Suprapubic skin (tissue), 4 donors: ENCODE measurements around the gene BCAS1. TPM values are rescaled to one million over a fixed set of nuclear protein-coding genes. Genes with fewer than 3 reads are reported as not detected.
A peak's percentile ranks its signal among the peaks of the same experiment; 100 is the strongest.

Source experiments
- DNase-seq, 2 donors: peaks; one replicate each; pipeline ENCODE4 v3.0.0-alpha.2; 2019; ENCODE audit warnings: low spot score in 2 of 2
- H3K27ac ChIP-seq: fragments of 200-600 bp; sonication (generic); one replicate; pipeline ENCODE4 v1.5.1; 2019
- H3K27me3 ChIP-seq: fragments of 200-600 bp; sonication (generic); one replicate; pipeline ENCODE4 v1.5.1; 2019
- H3K36me3 ChIP-seq: fragments of 200-600 bp; sonication (generic); one replicate; pipeline ENCODE4 v1.5.1; 2019
- H3K4me1 ChIP-seq: fragments of 200-600 bp; sonication (generic); one replicate; pipeline ENCODE4 v1.5.1; 2019
- H3K4me3 ChIP-seq: fragments of 200-600 bp; sonication (generic); one replicate; pipeline ENCODE4 v1.5.1; 2019; ENCODE audit warnings: mild to moderate bottlenecking
- H3K9me3 ChIP-seq: fragments of 200-600 bp; sonication (generic); one replicate; pipeline ENCODE4 v1.5.1; 2019
- CTCF ChIP-seq, 2 donors: fragments of 200-600 bp in 1 of 2; fragments of 450-650 bp in 1 of 2; sonication (generic) in 1 of 2; IDR thresholded peaks; one replicate each; pipeline ENCODE4 v1.5.1; 2016 to 2019; ENCODE audit warnings: antibody characterized with exemption in 2 of 2, mild to moderate bottlenecking in 1 of 2, moderate library complexity in 1 of 2
- EP300 ChIP-seq: sonication (generic); formaldehyde crosslinking; IDR thresholded peaks from one replicate; pipeline ENCODE4 v1.6.1; 2017; ENCODE audit warnings: antibody characterized with exemption
- POLR2A ChIP-seq, 2 donors: fragments of 450-650 bp; IDR thresholded peaks; one replicate each; pipeline ENCODE4 v1.6.1; 2017; ENCODE audit warnings: antibody characterized with exemption in 2 of 2, mild to moderate bottlenecking in 2 of 2, moderate library complexity in 2 of 2
- POLR2AphosphoS5 ChIP-seq, 3 donors: sonication (generic); formaldehyde crosslinking; IDR thresholded peaks; one replicate each; pipeline ENCODE4 v1.6.1; 2017; ENCODE audit warnings: antibody characterized with exemption in 3 of 3
- WGBS: methylation state at CpG from one replicate; pipeline ENCODE4 v1.1.5; 2018; 5-methylcytosine and 5-hydroxymethylcytosine counted together
- total RNA-seq, 4 donors: library from RNA; depleted of rRNA; stranded (reverse); fragments of >200 nt; gene quantifications; one replicate each; pipeline ENCODE4 v1.1.0, GENCODE V29; 2016

The BCAS1 gene
- total RNA-seq, 4 donors from 2014 or later: 1.7 to 3.4 (median 2.1) TPM

- Histone ChIP-seq H3K36me3 (no peaks in the 10 kb centered on the region), H3K27ac (no peak overlapping the region), H3K9me3 (no peaks in the 10 kb centered on the region), H3K4me3 (no peak overlapping the region), H3K4me1 (peaks cover 18% of the 10 kb centered on the region), H3K27me3 (no peaks in the 10 kb centered on the region)
- no peak for TF ChIP-seq POLR2AphosphoS5 (IDR thresholded peaks at IDR 0.05)
- TF ChIP-seq POLR2A (IDR thresholded peaks at IDR 0.05): no peak
- no peak for TF ChIP-seq EP300
- TF ChIP-seq CTCF (IDR thresholded peaks at IDR 0.05): no peak
- WGBS: 76% methylated on average over 9 of the region's 11 CpGs
- DNase-seq: no peak
Measured at GRCh38 chr20:54063992-54064676, 6.3 kb downstream of the BCAS1 start.

DNA sequence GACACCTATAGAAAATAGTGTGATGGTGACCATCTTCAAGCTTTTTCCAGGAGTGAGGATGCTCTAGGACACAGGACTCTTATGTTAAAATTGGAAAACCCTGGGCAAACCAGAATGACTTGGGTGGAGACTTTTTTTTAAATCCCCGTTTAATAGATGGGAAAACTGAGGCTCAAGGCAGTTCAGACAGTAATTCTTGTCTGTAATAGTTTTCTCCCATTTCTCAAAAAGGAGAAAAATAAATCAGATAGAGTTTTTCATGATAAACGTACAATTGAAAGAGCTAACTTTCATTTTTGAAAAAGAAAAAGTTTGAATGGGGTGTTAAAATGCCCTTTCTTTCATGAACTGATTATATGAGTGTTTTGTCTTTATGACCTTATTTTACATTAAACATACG is 6.8 kb downstream of the BCAS1 start:
- H3K4me3 ChIP-seq: no peak overlapping the region
- H3K9me3 ChIP-seq: no peaks in the 10 kb centered on the region
- WGBS: 80% methylated on average over 3 of the region's 3 CpGs
- H3K4me1 ChIP-seq: peaks cover 18% of the 10 kb centered on the region
- no peaks in the 10 kb centered on the region for H3K27me3 ChIP-seq
- DNase-seq: no peak
- no peak for TF ChIP-seq POLR2A (IDR thresholded peaks at IDR 0.05)
- no peak for TF ChIP-seq EP300
- no peak for TF ChIP-seq POLR2AphosphoS5 (IDR thresholded peaks at IDR 0.05)
- no peak for TF ChIP-seq CTCF (IDR thresholded peaks at IDR 0.05)
- no peak overlapping the region for H3K27ac ChIP-seq
- no peaks in the 10 kb centered on the region for H3K36me3 ChIP-seq

DNA sequence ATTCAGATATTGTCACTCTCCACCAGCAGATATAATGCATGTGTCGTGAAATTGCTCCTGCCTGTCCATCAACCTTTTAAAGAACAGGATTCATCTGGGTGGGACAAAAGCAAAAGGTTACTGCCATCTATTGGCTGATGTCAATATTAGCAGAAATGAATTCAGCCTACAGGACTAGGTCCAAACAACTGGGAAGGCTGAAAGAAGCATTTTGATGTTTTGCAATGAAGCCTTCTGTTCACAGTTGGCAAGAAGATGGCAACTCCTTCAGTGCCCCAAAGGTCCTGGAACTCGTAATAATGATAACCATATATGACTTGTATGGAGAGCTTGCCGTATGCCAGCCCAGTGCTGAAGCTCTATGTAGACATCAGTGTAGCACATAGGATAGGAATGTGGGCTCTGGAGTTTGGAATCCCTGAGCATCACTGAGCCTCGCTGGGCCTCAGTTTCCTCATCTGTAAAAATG is 7.5 kb downstream of the BCAS1 start:
- no peaks in the 10 kb centered on the region for H3K27me3 ChIP-seq
- H3K9me3 ChIP-seq: no peaks in the 10 kb centered on the region
- WGBS: 27% methylated on average over 4 of the region's 4 CpGs
- H3K27ac ChIP-seq: no peak overlapping the region
- peaks cover 18% of the 10 kb centered on the region for H3K4me1 ChIP-seq
- H3K4me3 ChIP-seq: no peak overlapping the region
- H3K36me3 ChIP-seq: no peaks in the 10 kb centered on the region
- DNase-seq: no peak
- TF ChIP-seq POLR2AphosphoS5 (IDR thresholded peaks at IDR 0.05): no peak
- no peak for TF ChIP-seq POLR2A (IDR thresholded peaks at IDR 0.05)
- TF ChIP-seq EP300: no peak
- TF ChIP-seq CTCF (IDR thresholded peaks at IDR 0.05): peak; percentile 33 to 35

- Histone ChIP-seq H3K36me3 (no peaks in the 10 kb centered on the region), H3K9me3 (no peaks in the 10 kb centered on the region), H3K27ac (peak overlapping the region; percentile 26), H3K4me1 (peaks cover 18% of the 10 kb centered on the region), H3K4me3 (no peak overlapping the region), H3K27me3 (no peaks in the 10 kb centered on the region)
- 47% methylated on average over 8 of the region's 8 CpGs for WGBS
- no peak for DNase-seq
- TF ChIP-seq EP300: no peak
- no peak for TF ChIP-seq CTCF (IDR thresholded peaks at IDR 0.05)
- no peak for TF ChIP-seq POLR2A (IDR thresholded peaks at IDR 0.05)
- no peak for TF ChIP-seq POLR2AphosphoS5 (IDR thresholded peaks at IDR 0.05)
Measured at GRCh38 chr20:54061101-54061881, 9.1 kb downstream of the BCAS1 start.

DNA sequence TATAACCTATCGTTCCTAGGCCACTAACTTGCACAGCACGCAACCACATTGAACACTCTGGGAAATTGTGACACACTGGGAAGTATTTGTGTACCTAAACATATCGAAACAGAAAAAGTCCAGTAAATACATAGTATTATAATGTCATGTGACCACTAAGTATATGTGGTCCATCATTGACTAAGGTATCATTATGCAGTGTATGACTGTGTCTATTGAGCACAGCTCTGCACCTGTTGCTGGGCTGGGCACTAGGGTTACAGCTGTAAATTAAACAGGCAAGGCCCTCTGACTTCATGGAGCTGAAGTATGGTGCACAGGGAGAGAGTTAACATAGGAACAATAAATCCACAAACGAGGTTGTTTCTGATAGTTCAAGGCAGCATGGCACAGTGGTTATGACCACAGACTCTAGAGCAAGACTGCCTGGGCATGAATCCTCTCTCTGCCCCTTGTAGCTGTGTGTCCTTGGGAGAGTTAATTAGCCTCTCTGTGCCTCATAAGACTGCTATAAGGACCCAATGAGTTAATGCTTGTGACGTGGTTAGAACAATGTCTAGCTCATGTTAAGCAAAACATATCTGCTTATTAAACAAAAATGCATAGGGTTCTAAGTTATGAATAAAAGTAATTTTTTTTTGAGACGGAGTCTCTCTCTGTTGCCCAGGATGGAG is 10.6 kb downstream of the BCAS1 start:
- H3K27me3 ChIP-seq: no peaks in the 10 kb centered on the region
- no peaks in the 10 kb centered on the region for H3K36me3 ChIP-seq
- H3K4me1 ChIP-seq: peaks cover 18% of the 10 kb centered on the region
- no peak for TF ChIP-seq CTCF (IDR thresholded peaks at IDR 0.05)
- TF ChIP-seq POLR2A (IDR thresholded peaks at IDR 0.05): no peak
- TF ChIP-seq EP300: no peak
- no peak for TF ChIP-seq POLR2AphosphoS5 (IDR thresholded peaks at IDR 0.05)
- no peak overlapping the region for H3K27ac ChIP-seq
- 90% methylated on average over 6 of the region's 6 CpGs for WGBS
- no peak for DNase-seq
- H3K9me3 ChIP-seq: no peaks in the 10 kb centered on the region
- H3K4me3 ChIP-seq: no peak overlapping the region
